Hepatocyte (in vitro differentiated cells): ENCODE measurements around the gene AVPR2. TPM values are rescaled to one million over a fixed set of nuclear protein-coding genes. Genes with fewer than 3 reads are reported as not detected.

Experiments
- DNase-seq: peaks from one replicate; pipeline ENCODE4 v3.0.0-alpha.2; 2016; ENCODE audit warnings: low spot score
- H2AFZ ChIP-seq: fragments of 200-600 bp; sonication (generic); 2 replicates; pipeline ENCODE4 v1.6.0; 2016; ENCODE audit warnings: antibody characterized with exemption, mild to moderate bottlenecking
- H3K27ac ChIP-seq: fragments of 200-600 bp; sonication (generic); 2 replicates; pipeline ENCODE4 v1.5.1; 2016; ENCODE audit warnings: mild to moderate bottlenecking
- H3K27me3 ChIP-seq: fragments of 200-600 bp; sonication (generic); 2 replicates; pipeline ENCODE4 v1.6.1; 2016
- H3K36me3 ChIP-seq: fragments of 200-600 bp; sonication (generic); replicated peaks from 2 replicates; pipeline ENCODE4 v1.5.1; 2016; ENCODE audit warnings: low read depth; ENCODE audit not compliant: insufficient read depth
- H3K4me1 ChIP-seq: fragments of 200-600 bp; sonication (generic); 2 replicates; pipeline ENCODE4 v1.5.1; 2016; ENCODE audit warnings: mild to moderate bottlenecking, moderate library complexity; ENCODE audit not compliant: insufficient read depth
- H3K4me2 ChIP-seq: fragments of 200-600 bp; sonication (generic); 2 replicates; pipeline ENCODE4 v1.6.0; 2016
- H3K4me3 ChIP-seq: fragments of 200-600 bp; sonication (generic); 2 replicates; pipeline ENCODE4 v1.5.1; 2016; ENCODE audit warnings: mild to moderate bottlenecking
- H3K79me2 ChIP-seq: fragments of 200-600 bp; sonication (generic); 2 replicates; pipeline ENCODE4 v1.6.0; 2017; ENCODE audit warnings: mild to moderate bottlenecking
- H3K9me2 ChIP-seq: fragments of 200-600 bp; sonication (generic); replicated peaks from 2 replicates; pipeline ENCODE4 v1.6.0; 2017; ENCODE audit warnings: mild to moderate bottlenecking; ENCODE audit not compliant: insufficient read depth
- H3K9me3 ChIP-seq: fragments of 200-600 bp; sonication (generic); 2 replicates; pipeline ENCODE4 v1.5.1; 2016; ENCODE audit warnings: low read depth, mild to moderate bottlenecking
- H4K20me1 ChIP-seq: fragments of 200-600 bp; sonication (generic); 2 replicates; pipeline ENCODE4 v1.6.0; 2016; ENCODE audit warnings: mild to moderate bottlenecking; ENCODE audit not compliant: insufficient read depth, poor library complexity, severe bottlenecking
- CTCF ChIP-seq: fragments of 200-600 bp; sonication (generic); IDR thresholded peaks from 2 replicates; pipeline ENCODE4 v1.5.1; 2016; ENCODE audit warnings: antibody characterized with exemption, mild to moderate bottlenecking; ENCODE audit not compliant: poor library complexity
- EZH2 ChIP-seq: fragments of 200-600 bp; sonication (generic); IDR thresholded peaks from 2 replicates; pipeline ENCODE4 v1.6.1; 2016; ENCODE audit warnings: antibody characterized with exemption, mild to moderate bottlenecking, borderline replicate concordance
- EZH2phosphoT487 ChIP-seq: fragments of 200-600 bp; sonication (generic); IDR thresholded peaks from one replicate; pipeline ENCODE4 v1.6.1; 2018; ENCODE audit warnings: antibody characterized with exemption, mild to moderate bottlenecking, low read depth, moderate library complexity; ENCODE audit not compliant: unreplicated experiment, severe bottlenecking
- WGBS: methylation state at CpG from one replicate; pipeline ENCODE4 v1.1.6; 2016; ENCODE audit warnings: low lambda C conversion rate; ENCODE audit errors: missing lambda C conversion rate; 5-methylcytosine and 5-hydroxymethylcytosine counted together
- polyA plus RNA-seq: library from polyadenylated mRNA; unstranded; fragments of >200 nt; fragmentation: Nextera tagmentation; extraction: Ambion mirVana; gene quantifications from 2 replicates; pipeline ENCODE4 v1.2.1, GENCODE V29; 2016
- total RNA-seq: library from RNA; depleted of rRNA; stranded (reverse); fragments of >200 nt; gene quantifications from 2 replicates; pipeline ENCODE4 v1.2.3, GENCODE V29; 2014

Gene AVPR2
- total and polyA plus RNA-seq, 2 experiments from 2014 or later = not detected

DNA sequence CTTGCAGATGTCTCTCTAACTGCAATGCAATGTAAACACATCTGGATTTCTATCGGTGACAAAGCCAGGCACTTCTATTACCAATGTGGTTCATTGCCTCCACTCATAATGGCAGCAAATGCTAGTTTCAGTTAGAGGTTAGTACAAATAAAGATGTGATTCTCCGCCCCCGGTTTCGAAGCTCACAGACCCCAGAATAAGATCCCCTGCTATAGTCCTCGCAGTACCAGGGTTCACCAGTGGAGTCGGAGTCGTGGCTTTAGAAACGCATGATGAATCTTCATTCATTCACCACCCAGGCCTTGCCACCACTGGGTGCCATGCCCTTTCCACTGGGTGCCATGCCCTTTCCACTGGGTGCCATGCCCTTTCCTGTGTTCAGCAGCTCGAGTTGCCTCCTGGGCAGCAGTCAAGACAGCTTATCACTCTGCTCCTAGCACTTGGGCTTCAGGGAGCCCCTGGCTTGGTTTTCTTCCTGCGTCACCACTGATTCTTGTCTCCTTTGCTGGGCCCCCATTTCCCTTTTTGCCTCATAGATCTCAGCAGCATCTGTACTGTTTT, 33.8 kb downstream of the AVPR2 start:
- Histone ChIP-seq H3K27ac (no peak overlapping the region), H3K36me3 (no peaks in the 10 kb centered on the region), H3K4me3 (no peak overlapping the region), H3K79me2 (peaks cover 10% of the 10 kb centered on the region), H2AFZ (no peak overlapping the region), H3K4me1 (no peaks in the 10 kb centered on the region), H3K4me2 (no peak overlapping the region), H4K20me1 (no peaks in the 10 kb centered on the region), H3K9me2 (no peaks in the 10 kb centered on the region), H3K27me3 (no peaks in the 10 kb centered on the region), H3K9me3 (no peaks in the 10 kb centered on the region)
- 87% methylated on average over 10 of the region's 10 CpGs for WGBS
- TF ChIP-seq EZH2phosphoT487 = no peak
- no peak for TF ChIP-seq CTCF
- no peak for TF ChIP-seq EZH2
- DNase-seq = no peak

DNA sequence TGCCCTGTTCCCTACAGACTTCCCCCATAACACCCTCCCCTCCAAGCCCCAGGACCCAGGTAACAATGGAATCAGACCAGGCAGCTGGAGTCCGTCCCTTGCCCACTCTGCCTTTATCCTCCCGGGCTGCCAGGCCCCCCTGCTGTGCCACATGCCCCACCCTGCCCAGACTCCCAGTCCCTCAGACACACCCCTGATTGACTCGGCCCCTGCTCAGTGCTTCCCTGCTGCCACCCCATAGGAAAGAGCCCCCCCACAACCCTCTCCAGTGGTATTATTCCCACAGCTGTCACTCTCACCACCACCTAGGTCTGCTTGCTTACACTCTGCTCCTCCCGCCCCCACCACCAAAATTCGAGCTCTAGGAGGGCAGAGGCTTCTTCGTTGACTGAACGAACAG, 35.1 kb downstream of the AVPR2 start:
- Histone ChIP-seq H3K27me3 (no peaks in the 10 kb centered on the region), H4K20me1 (no peaks in the 10 kb centered on the region), H3K27ac (no peak overlapping the region), H3K4me2 (no peak overlapping the region), H3K4me1 (no peaks in the 10 kb centered on the region), H3K79me2 (no peaks in the 10 kb centered on the region), H3K9me3 (no peaks in the 10 kb centered on the region), H3K36me3 (no peaks in the 10 kb centered on the region), H3K9me2 (no peaks in the 10 kb centered on the region), H3K4me3 (no peak overlapping the region), H2AFZ (no peak overlapping the region)
- no peak for DNase-seq
- TF ChIP-seq EZH2 (no peak), EZH2phosphoT487 (no peak)
- WGBS = 81% methylated on average over 6 of the region's 7 CpGs

GRCh38 chrX:153941336-153942252, 37.1 kb downstream of the AVPR2 start:
- Histone ChIP-seq H3K79me2 (no peaks in the 10 kb centered on the region), H3K27me3 (no peaks in the 10 kb centered on the region), H3K4me3 (no peak overlapping the region), H2AFZ (no peak overlapping the region), H3K4me2 (no peak overlapping the region), H3K4me1 (no peaks in the 10 kb centered on the region), H3K27ac (no peak overlapping the region), H4K20me1 (no peaks in the 10 kb centered on the region), H3K9me2 (no peaks in the 10 kb centered on the region), H3K36me3 (no peaks in the 10 kb centered on the region), H3K9me3 (no peaks in the 10 kb centered on the region)
- TF ChIP-seq EZH2 (no peak), CTCF (no peak), EZH2phosphoT487 (no peak)
- 68% methylated on average over 19 of the region's 23 CpGs for WGBS
- no peak for DNase-seq

DNA sequence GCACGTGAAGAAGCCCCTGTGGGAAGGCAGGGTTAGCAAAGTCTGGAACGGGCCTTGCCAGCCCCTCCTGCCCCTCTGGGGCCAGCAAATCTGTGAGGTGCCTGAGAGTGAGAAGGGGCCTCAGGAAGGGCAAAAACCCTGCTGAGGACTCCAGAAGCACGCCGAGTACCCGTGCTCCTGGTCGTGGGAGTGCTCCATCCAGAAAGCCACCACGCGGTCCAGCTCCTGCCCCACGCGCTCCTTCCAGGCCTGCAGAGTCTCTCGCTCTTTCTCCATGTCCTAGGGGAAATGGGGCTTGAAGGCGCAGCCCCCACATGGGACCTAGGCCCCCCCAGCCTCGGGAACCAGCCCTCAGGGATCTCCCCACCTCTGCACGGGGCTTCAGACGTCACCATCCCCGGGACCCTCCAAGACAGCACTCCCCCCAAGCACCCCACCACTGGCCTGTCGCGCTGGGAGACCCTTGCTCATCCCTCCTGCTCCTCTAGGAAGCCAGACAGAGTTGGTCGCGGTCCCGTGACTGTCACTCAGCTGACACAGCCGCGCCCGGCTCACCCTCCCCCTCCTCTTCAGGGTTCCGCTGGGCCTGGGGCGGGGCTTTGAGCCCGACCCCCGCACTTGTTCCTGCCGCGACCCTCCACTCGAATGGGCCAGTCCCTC, 39.8 kb downstream of the AVPR2 start, which contains the start of gene RENBP:
Gene RENBP, minus strand, starts transcription at position 504 of the 660 bp plus-strand sequence. Its CDS starts 33 bp downstream, at position 471.
- no peaks in the 10 kb centered on the region for H3K9me2 ChIP-seq
- H3K4me1 ChIP-seq = no peaks in the 10 kb centered on the region
- no peaks in the 10 kb centered on the region for H3K36me3 ChIP-seq
- no peaks in the 10 kb centered on the region for H3K79me2 ChIP-seq
- H3K9me3 ChIP-seq = no peaks in the 10 kb centered on the region
- H3K27me3 ChIP-seq = no peaks in the 10 kb centered on the region
- H3K4me3 ChIP-seq = no peak within 1 kb of the TSS
- H3K4me2 ChIP-seq = peak within 1 kb of the TSS; percentile 54
- 68% methylated on average over 22 of the region's 31 CpGs for WGBS
- H3K27ac ChIP-seq = no peak within 1 kb of the TSS
- no peak within 1 kb of the TSS for H2AFZ ChIP-seq
- H4K20me1 ChIP-seq = no peaks in the 10 kb centered on the region
- peak; percentile 63 for DNase-seq
- TF ChIP-seq EZH2 = no peak
- TF ChIP-seq CTCF = no peak
- TF ChIP-seq EZH2phosphoT487 = no peak
